ENCODE measurements around the gene CAPSL.

DNA sequence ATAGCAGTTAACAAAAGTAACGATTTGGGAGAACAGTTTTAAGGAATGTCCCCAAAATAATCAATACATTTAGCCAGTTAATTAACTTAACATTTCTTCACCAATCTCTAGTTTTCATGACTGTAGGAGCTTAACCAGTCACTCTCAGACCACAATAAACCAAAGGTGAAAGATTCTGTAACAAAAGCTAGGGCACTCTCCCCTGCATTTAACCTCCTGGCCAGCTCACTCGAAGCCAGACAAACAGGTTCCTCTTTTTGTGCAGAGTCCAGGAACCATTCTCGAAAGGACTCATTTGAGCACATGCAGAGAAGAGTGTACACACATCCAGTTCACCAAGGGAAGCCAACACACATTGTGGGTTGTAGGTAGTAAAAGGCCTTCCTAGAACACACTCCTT is 75.3 kb downstream of the CAPSL start:
- TF ChIP-seq, protein P1, sequence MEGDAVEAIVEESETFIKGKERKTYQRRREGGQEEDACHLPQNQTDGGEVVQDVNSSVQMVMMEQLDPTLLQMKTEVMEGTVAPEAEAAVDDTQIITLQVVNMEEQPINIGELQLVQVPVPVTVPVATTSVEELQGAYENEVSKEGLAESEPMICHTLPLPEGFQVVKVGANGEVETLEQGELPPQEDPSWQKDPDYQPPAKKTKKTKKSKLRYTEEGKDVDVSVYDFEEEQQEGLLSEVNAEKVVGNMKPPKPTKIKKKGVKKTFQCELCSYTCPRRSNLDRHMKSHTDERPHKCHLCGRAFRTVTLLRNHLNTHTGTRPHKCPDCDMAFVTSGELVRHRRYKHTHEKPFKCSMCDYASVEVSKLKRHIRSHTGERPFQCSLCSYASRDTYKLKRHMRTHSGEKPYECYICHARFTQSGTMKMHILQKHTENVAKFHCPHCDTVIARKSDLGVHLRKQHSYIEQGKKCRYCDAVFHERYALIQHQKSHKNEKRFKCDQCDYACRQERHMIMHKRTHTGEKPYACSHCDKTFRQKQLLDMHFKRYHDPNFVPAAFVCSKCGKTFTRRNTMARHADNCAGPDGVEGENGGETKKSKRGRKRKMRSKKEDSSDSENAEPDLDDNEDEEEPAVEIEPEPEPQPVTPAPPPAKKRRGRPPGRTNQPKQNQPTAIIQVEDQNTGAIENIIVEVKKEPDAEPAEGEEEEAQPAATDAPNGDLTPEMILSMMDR (IDR thresholded peaks at IDR 0.05): no peak
- no peak for TF ChIP-seq POLR2A (IDR thresholded peaks at IDR 0.05)
